GM23338 (cell line): ENCODE data around the gene FSD1. TPM values are rescaled to one million over a fixed set of nuclear protein-coding genes. Genes with fewer than 3 reads are reported as not detected.

Experiments
- ATAC-seq: fragments of 200-7000 bp; cut with Tn5 transposase; 3 replicates; pipeline ENCODE4 v1.9.1; 2020
- DNase-seq: peaks from one replicate; pipeline ENCODE4 v3.0.0-alpha.2; 2015; ENCODE audit warnings: low spot score
- H2AFZ ChIP-seq: fragments of 200-600 bp; sonication (generic); 2 replicates; pipeline ENCODE4 v1.8.0; 2016; ENCODE audit warnings: antibody characterized with exemption, mild to moderate bottlenecking, moderate library complexity
- H3F3A ChIP-seq: fragments of 200-600 bp; sonication (generic); replicated peaks from 2 replicates; pipeline ENCODE4 v1.8.0; 2017; ENCODE audit warnings: antibody characterized with exemption, mixed run types, low read depth
- H3K27ac ChIP-seq: fragments of 200-600 bp; sonication (generic); 2 replicates; pipeline ENCODE4 v1.6.1; 2016; ENCODE audit warnings: low read depth
- H3K27me3 ChIP-seq: fragments of 200-600 bp; sonication (generic); 2 replicates; pipeline ENCODE4 v1.8.0; 2016; ENCODE audit warnings: mild to moderate bottlenecking, mixed run types, moderate library complexity; ENCODE audit not compliant: insufficient read depth
- H3K36me3 ChIP-seq: fragments of 200-600 bp; sonication (generic); 2 replicates; pipeline ENCODE4 v1.8.0; 2016; ENCODE audit warnings: mild to moderate bottlenecking; ENCODE audit not compliant: insufficient read depth
- H3K4me1 ChIP-seq: fragments of 200-600 bp; sonication (generic); 2 replicates; pipeline ENCODE4 v1.8.0; 2016; ENCODE audit warnings: mild to moderate bottlenecking, moderate library complexity; ENCODE audit not compliant: insufficient read depth
- H3K4me2 ChIP-seq: fragments of 200-600 bp; sonication (generic); 2 replicates; pipeline ENCODE4 v1.7.1; 2017; ENCODE audit warnings: mixed run types
- H3K4me3 ChIP-seq: fragments of 200-600 bp; sonication (generic); 2 replicates; pipeline ENCODE4 v1.6.1; 2016; ENCODE audit warnings: mixed run types
- H3K79me2 ChIP-seq: fragments of 200-600 bp; sonication (generic); replicated peaks from 2 replicates; pipeline ENCODE4 v1.8.0; 2017; ENCODE audit warnings: mild to moderate bottlenecking; ENCODE audit not compliant: insufficient read depth
- H3K9me2 ChIP-seq: fragments of 200-600 bp; sonication (generic); 2 replicates; pipeline ENCODE4 v1.8.0; 2017; ENCODE audit not compliant: insufficient read depth
- H4K20me1 ChIP-seq: fragments of 200-600 bp; sonication (generic); replicated peaks from 2 replicates; pipeline ENCODE4 v1.8.0; 2017; ENCODE audit warnings: mild to moderate bottlenecking; ENCODE audit not compliant: insufficient read depth
- H3K27ac Mint-ChIP-seq: 2 replicates; pipeline ENCODE4 v1.8.0; 2020; ENCODE audit warnings: inconsistent platforms, mild to moderate bottlenecking, moderate library complexity, mixed read lengths
- H3K27me3 Mint-ChIP-seq: 3 replicates; pipeline ENCODE4 v1.8.0; 2022; ENCODE audit warnings: low read depth, mild to moderate bottlenecking, moderate library complexity, mixed read lengths, inconsistent platforms; ENCODE audit not compliant: insufficient read depth, poor library complexity
- H3K36me3 Mint-ChIP-seq: 3 replicates; pipeline ENCODE4 v1.8.0; 2021; ENCODE audit warnings: low read depth, mild to moderate bottlenecking, inconsistent platforms, moderate library complexity, mixed read lengths
- H3K4me1 Mint-ChIP-seq: 3 replicates; pipeline ENCODE4 v1.8.0; 2020; ENCODE audit warnings: mild to moderate bottlenecking, inconsistent platforms, mixed read lengths
- H3K4me3 Mint-ChIP-seq: 3 replicates; pipeline ENCODE4 v1.8.0; 2021; ENCODE audit warnings: moderate library complexity, mild to moderate bottlenecking, inconsistent platforms, mixed read lengths
- H3K9me3 Mint-ChIP-seq: 3 replicates; pipeline ENCODE4 v1.8.0; 2020; ENCODE audit warnings: moderate library complexity, mild to moderate bottlenecking, inconsistent platforms, mixed read lengths
- CREB1 ChIP-seq: fragments of 250-450 bp; sonication (Bioruptor Pico); IDR thresholded peaks from 2 replicates; pipeline ENCODE4 v1.5.0; 2020; ENCODE audit warnings: low read depth, mild to moderate bottlenecking, moderate library complexity
- CTCF ChIP-seq, 2 experiments: fragments of 200-600 bp in 1 of 2; sonication (generic) in 1 of 2; conservative IDR thresholded peaks; 2 replicates each; pipeline versions ENCODE4 v1.5.1 to v1.6.1; 2016 to 2017; ENCODE audit warnings: antibody characterized with exemption in 2 of 2, low read depth in 2 of 2, mild to moderate bottlenecking in 2 of 2, moderate library complexity in 1 of 2
- ETS1 ChIP-seq: IDR thresholded peaks from 2 replicates; pipeline ENCODE4 v1.6.1; 2016; ENCODE audit warnings: antibody characterized with exemption
- EZH2 ChIP-seq: fragments of 200-600 bp; sonication (generic); IDR thresholded peaks from one replicate; pipeline ENCODE4 v1.8.0; 2017; ENCODE audit warnings: antibody characterized with exemption, mild to moderate bottlenecking, low read depth; ENCODE audit not compliant: unreplicated experiment
- JUNB ChIP-seq: IDR thresholded peaks from one replicate; pipeline ENCODE4 v1.6.1; 2016; ENCODE audit warnings: antibody characterized with exemption; ENCODE audit not compliant: unreplicated experiment
- NANOG ChIP-seq: IDR thresholded peaks from 2 replicates; pipeline ENCODE4 v1.6.1; 2016; ENCODE audit warnings: antibody characterized with exemption, borderline replicate concordance
- POLR2AphosphoS5 ChIP-seq: IDR thresholded peaks from 2 replicates; pipeline ENCODE4 v1.6.1; 2016; ENCODE audit warnings: antibody characterized with exemption, low read depth
- STAT1 ChIP-seq: IDR thresholded peaks from one replicate; pipeline ENCODE4 v1.6.1; 2016; ENCODE audit warnings: antibody characterized with exemption; ENCODE audit not compliant: unreplicated experiment
- ZNF114 ChIP-seq: fragments of 250-450 bp; sonication (Bioruptor Pico); IDR thresholded peaks from 2 replicates; pipeline ENCODE4 v1.5.0; 2020; ENCODE audit warnings: mild to moderate bottlenecking, moderate library complexity
- ZNF331 ChIP-seq: fragments of 250-450 bp; sonication (Bioruptor Pico); IDR thresholded peaks from 2 replicates; pipeline ENCODE4 v1.5.0; 2020; ENCODE audit warnings: low read depth, mild to moderate bottlenecking, moderate library complexity
- polyA plus RNA-seq: library from polyadenylated mRNA; unstranded; fragments of >200 nt; fragmentation: Nextera tagmentation; extraction: Ambion mirVana; gene quantifications from 2 replicates; pipeline ENCODE4 v1.2.1, GENCODE V29; 2016
- total RNA-seq: library from RNA; depleted of rRNA; stranded (reverse); fragments of >200 nt; shearing (Covaris generic); gene quantifications from 2 replicates; pipeline ENCODE4 v1.2.3, GENCODE V29; 2014
- TF ChIP-seq, protein P1 (sequence below): IDR thresholded peaks from one replicate; pipeline ENCODE4 v1.6.1; 2018; ENCODE audit warnings: antibody characterized with exemption; ENCODE audit not compliant: unreplicated experiment

The FSD1 gene
- total and polyA plus RNA-seq, 2 experiments from 2014 or later, result 50.7 to 82.9 TPM

- TF ChIP-seq POLR2AphosphoS5 (no peak), EZH2 (no peak), CREB1 (no peak), ETS1 (no peak), ZNF114 (no peak), JUNB (no peak)
- TF ChIP-seq, protein P1, sequence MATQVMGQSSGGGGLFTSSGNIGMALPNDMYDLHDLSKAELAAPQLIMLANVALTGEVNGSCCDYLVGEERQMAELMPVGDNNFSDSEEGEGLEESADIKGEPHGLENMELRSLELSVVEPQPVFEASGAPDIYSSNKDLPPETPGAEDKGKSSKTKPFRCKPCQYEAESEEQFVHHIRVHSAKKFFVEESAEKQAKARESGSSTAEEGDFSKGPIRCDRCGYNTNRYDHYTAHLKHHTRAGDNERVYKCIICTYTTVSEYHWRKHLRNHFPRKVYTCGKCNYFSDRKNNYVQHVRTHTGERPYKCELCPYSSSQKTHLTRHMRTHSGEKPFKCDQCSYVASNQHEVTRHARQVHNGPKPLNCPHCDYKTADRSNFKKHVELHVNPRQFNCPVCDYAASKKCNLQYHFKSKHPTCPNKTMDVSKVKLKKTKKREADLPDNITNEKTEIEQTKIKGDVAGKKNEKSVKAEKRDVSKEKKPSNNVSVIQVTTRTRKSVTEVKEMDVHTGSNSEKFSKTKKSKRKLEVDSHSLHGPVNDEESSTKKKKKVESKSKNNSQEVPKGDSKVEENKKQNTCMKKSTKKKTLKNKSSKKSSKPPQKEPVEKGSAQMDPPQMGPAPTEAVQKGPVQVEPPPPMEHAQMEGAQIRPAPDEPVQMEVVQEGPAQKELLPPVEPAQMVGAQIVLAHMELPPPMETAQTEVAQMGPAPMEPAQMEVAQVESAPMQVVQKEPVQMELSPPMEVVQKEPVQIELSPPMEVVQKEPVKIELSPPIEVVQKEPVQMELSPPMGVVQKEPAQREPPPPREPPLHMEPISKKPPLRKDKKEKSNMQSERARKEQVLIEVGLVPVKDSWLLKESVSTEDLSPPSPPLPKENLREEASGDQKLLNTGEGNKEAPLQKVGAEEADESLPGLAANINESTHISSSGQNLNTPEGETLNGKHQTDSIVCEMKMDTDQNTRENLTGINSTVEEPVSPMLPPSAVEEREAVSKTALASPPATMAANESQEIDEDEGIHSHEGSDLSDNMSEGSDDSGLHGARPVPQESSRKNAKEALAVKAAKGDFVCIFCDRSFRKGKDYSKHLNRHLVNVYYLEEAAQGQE, result no peak
Observed at GRCh38 chr19:4310247-4311121, 6.1 kb downstream of the FSD1 start (continued).

- no peak for DNase-seq
- Mint-ChIP-seq H3K27ac (no peak overlapping the region), H3K4me3 (no peak overlapping the region), H3K9me3 (peaks cover 6% of the 10 kb centered on the region), H3K27me3 (peaks cover 7% of the 10 kb centered on the region), H3K4me1 (no peaks in the 10 kb centered on the region), H3K36me3 (peaks cover 74% of the 10 kb centered on the region)
- ATAC-seq, result no peak
- no peaks in the 10 kb centered on the region for H3K9me2 ChIP-seq
- peaks cover 8% of the 10 kb centered on the region; the same call in 1 of the 2 replicates for H3K36me3 ChIP-seq
- no peak overlapping the region for H3K4me3 ChIP-seq
- no peak overlapping the region for H3K27ac ChIP-seq
- no peaks in the 10 kb centered on the region; the same call in 1 of the 2 replicates for H3F3A ChIP-seq
- no peaks in the 10 kb centered on the region; the same call in 1 of the 2 replicates for H4K20me1 ChIP-seq
- H3K27me3 ChIP-seq, result no peaks in the 10 kb centered on the region
- no peak overlapping the region for H3K4me2 ChIP-seq
- H3K4me1 ChIP-seq, result no peaks in the 10 kb centered on the region
- H2AFZ ChIP-seq, result no peak overlapping the region
- no peaks in the 10 kb centered on the region for H3K79me2 ChIP-seq
- TF ChIP-seq ZNF331 (CRISPR knock-in tag), result no peak
- no peak for TF ChIP-seq ZNF114
- no peak for TF ChIP-seq JUNB
- no peak for TF ChIP-seq STAT1
- TF ChIP-seq CTCF (conservative IDR thresholded peaks at IDR 0.05; ENCODE audit: low read depth in 2 of 2), result no peak
- TF ChIP-seq NANOG, result no peak
- TF ChIP-seq ETS1, result no peak
- TF ChIP-seq CREB1, result no peak
Observed at GRCh38 chr19:4313847-4314490, 9.6 kb downstream of the FSD1 start.
